HG03135 (cell line): ENCODE data around the gene KRTAP5-11.
"Not testable (repeated sequence)": the region's sequence is repeated elsewhere in the genome, so short reads cannot be mapped to it uniquely, and the experiment has no call there.

ENCODE experiments used
- ATAC-seq: cut with Tn5 transposase; IDR thresholded peaks from one replicate; pipeline ENCODE4 v1.9.1; 2021; ENCODE audit warnings: mild to moderate bottlenecking, moderate library complexity; ENCODE audit not compliant: unreplicated experiment

Gene KRTAP5-11

GRCh38 chr11:71582969-71583368, 294 bp upstream of the KRTAP5-11 start:
- not testable (repeated sequence) for ATAC-seq

DNA sequence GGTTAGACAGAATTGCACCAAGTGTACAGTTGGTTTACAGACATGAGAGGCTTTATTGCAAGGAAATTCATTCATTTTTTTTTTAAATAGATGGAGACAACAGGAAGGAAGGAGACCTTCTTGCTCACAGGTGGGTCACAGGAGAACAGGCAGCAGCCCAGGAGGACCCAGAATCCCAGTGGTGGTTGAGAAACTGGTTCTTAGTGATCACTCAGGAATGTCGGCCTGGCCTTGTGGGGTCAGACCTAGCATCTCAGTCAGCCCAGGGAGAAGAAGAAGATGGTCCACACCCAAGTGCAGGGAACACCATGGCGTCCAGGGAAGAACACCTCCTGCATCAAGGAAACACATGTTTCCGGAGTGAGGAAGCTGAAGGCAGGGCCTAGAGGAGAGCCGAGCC, 849 bp downstream of the KRTAP5-11 start:
- ATAC-seq = no peak

DNA sequence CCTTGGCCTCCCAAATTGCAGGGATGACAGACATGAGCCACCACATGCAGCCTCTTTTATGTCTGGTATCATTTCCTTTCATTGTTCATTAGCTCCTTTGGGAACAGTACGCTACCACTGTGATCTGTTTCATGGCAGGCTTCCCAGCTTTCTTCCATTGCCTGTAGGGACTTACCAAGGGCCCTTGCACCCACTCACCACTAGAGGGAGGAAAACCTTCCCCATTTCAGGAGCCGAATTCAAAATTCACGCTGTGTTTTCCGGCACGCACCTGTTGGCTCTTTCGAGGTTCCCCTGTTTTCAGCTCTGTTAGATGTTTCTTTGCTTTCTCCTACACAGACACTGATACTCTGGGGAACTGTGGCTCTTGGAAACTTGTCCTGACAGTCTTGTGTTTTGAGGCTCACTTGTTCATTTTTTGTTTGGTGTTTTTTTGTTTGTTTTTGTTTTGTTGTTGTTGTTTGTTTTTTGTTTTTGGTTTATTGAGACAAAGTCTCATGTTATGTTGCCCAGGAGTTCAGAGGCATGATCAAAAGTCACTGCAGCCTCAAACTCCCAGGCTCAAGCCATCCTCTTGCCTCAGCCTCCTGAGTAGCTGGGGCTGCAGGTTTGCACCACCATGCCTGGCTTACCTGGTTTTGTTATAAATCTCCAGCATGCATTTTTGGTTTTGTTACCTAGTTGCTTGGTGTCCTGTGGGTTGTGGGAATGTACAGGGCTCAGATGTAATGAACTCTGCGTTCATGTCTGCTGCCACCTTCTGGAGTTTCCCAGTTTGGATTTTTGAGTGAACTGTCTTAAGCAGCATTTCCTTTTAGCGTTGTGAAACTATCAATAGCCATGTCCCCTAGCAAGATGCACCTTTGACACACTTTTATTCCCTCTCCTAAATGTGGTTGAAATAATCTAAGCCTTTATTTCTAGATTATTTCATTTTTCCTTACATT, 2.3 kb downstream of the KRTAP5-11 start:
- no peak for ATAC-seq

- ATAC-seq = not testable (repeated sequence)
These were observed 3.2 kb downstream of the KRTAP5-11 start for GRCh38 chr11:71579513-71579912.

- ATAC-seq = no peak
These were observed 5.1 kb downstream of the KRTAP5-11 start for GRCh38 chr11:71577469-71578004.

DNA sequence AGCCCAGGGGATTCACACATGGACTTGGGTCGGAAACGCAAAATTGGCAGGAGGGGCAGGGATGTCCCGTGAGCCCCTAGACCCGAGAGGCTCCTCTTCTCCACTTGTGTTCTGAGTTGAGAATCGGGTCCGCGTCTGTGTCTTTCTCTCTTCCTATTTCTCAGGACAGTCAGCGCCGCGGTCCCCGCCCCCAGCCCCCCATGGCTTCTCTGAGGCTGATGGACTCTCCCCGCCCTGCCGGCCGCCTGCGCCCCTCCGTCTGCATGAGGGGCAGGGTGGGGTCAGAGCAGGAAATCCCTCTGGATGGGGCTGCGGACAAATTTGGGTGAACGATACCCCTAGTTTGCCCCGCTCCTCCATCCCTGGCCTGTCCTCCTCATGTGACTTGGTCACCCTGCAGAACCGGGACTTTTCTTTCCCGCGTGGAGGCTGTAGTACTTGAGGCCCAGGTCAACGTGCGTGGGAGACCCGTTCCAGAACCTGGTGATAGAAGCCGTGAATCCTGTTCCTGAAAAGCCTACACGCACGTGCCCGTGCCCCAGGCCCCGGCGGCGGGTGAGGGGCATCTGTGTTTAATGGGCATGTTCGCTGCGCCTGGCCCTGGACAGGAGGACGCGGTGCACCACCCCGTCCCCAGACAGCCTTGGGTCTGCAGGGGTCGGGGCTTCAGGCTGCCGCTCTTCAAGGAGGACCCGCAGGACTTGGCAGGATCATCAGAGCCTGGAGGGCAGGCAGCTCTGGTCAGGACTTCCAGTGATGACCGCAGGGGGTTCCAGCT, 5.8 kb downstream of the KRTAP5-11 start:
- not testable (repeated sequence) for ATAC-seq

- ATAC-seq = no peak
These were observed 6.8 kb downstream of the KRTAP5-11 start for GRCh38 chr11:71575723-71576424.

- ATAC-seq = no peak
These were observed 8.3 kb downstream of the KRTAP5-11 start for GRCh38 chr11:71574418-71574817.

GRCh38 chr11:71572811-71573210, 9.9 kb downstream of the KRTAP5-11 start:
- ATAC-seq = no peak

DNA sequence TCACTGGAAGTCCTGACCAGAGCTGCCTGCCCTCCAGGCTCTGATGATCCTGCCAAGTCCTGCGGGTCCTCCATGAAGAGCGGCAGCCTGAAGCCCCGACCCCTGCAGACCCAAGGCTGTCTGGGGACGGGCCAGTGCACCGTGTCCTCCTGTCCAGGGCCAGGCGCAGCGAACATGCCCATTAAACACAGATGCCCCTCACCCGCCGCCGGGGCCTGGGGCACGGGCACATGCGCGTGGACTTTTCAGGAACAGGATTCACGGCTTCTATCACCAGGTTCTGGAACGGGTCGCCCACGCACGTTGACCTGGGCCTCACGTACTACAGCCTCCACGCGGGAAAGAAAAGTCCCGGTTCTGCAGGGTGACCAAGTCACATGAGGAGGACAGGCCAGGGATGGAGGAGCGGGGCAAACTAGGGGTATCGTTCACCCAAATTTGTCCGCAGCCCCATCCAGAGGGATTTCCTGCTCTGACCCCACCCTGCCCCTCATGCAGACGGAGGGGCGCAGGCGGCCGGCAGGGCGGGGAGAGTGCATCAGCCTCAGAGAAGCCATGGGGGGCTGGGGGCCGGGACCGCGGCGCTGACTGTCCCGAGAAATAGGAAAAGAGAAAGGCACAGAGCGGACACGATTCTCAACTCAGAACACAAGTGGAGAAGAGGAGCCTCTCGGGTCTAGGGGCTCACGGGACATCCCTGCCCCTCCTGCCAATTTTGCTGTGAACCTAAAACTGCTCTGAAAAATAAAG, 11.4 kb downstream of the KRTAP5-11 start:
- ATAC-seq = not testable (repeated sequence)

DNA sequence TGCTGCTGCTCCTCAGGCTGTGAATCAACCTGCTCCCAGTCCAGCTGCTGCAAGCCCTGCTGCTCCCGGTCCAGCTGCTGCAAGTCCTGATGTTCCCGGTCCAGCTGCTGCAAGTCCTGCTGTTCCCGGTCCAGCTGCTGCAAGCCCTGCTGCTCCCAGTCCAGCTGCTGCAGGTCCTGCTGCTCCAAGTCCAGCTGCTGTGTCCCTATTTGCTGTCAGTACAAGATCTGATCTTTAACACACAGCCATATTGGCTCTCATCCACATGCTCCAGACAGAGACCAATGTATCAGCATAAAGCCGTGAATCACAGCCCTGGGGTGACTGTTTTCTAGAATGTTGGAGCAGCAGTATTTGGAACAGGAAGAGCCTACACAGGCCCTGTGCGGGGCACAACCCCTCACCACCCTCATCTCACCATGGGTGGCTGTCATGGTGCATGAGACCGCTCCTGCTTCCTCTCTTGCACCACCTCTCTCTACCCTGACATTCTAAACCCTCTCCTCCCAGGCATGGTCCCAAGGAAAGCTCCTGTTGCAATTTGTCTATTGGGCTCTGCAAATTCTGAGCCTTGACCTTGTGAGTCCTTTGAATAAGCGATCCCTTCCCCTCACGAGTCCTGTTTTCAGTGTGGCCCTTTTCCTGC, 13.8 kb downstream of the KRTAP5-11 start:
- no peak for ATAC-seq

- not testable (repeated sequence) for ATAC-seq
These were observed 15.0 kb downstream of the KRTAP5-11 start for GRCh38 chr11:71567633-71568032.

GRCh38 chr11:71566626-71567599, 15.8 kb downstream of the KRTAP5-11 start:
- not testable (repeated sequence) for ATAC-seq

DNA sequence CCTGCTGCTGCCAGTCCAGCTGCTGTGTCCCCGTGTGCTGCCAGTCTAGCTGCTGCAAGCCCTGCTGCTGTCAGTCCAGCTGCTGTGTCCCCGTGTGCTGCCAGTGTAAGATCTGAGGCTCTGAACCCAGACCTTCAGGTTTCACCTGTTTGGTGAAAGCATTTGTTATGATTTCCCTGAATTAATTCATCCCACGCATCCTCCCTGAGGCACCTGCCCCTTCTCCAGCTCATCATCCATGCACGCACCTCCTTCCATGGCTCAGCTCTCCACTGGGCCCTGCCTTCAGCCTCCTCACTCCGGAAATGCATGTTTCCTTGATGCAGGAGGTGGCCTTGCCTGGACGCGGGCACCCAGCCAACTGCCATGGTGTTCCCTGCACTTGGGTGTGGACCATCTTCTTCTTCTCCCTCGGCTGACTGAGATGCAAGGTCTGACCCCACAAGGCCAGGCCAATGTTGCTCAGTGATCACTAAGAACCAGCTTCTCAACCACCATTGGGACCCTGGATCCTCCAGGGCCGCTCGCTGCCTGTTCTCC, 16.5 kb downstream of the KRTAP5-11 start:
- ATAC-seq = no peak

DNA sequence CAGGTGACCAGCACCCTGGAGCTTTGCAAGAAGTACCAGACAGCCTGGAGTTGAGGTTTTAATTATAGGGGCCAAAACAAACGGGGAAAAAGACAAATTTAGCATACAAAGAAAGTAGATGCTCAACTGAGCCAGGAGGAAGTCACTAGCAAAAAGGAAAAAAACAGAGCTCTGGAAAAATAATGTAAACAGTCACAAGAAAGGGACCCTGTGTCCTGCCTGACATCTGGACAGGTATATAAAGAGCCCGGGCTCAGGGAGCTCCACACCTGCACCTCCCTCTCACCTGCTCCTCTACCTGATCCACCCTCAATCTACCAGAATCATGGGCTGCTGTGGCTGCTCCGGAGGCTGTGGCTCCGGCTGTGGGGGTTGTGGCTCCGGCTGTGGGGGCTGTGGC, 17.4 kb downstream of the KRTAP5-11 start, which contains the start of gene KRTAP5-10:
Gene KRTAP5-10 (plus strand): TSS at position 301 of the 400 bp plus-strand sequence. CDS start 25 bp downstream, at position 326.
- ATAC-seq = no peak

GRCh38 chr11:71564430-71564829, 18.2 kb downstream of the KRTAP5-11 start:
- no peak for ATAC-seq

DNA sequence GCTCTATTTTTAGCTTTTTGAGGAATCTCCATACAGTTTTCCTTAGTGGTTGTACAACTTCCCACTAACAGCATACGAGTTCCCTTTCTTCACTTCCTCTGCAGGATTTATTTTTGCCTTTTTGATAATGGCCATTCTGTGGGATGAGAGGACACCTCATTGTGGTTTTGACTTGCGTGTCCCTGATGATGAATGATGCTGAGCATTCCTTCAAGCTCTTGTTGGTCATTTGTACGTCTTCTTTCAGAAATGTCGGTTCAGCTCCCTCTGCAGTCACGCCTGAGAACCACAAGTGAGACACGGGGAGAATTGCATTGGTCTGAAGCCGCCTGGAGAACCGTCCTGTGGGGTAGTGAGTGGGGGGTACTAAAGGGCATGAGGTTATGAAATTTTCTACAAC, 19.3 kb downstream of the KRTAP5-11 start:
- ATAC-seq = no peak

DNA sequence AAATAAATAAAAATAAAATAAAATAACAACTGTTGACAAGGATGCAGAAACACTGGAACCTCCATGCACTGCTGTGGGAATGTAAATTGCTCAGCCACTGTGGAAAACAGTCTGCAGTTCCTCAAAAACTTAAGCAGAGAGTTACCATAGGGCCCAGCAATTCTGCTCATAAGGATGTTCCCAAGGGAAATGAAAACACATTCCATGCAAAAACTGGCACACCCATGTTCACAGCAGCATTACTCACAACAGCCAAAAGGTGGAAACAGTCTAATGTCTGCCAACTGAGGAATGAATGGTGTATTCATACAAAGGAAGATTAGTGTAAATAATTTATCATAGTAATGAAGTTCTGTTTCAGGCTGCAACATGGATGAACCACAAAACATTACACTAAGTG, 20.6 kb downstream of the KRTAP5-11 start:
- no peak for ATAC-seq
